Endothelial cell of umbilical vein (primary cell): ENCODE measurements around the gene ABTB1. TPM values are rescaled to one million over a fixed set of nuclear protein-coding genes. Genes with fewer than 3 reads are reported as not detected.

Experiments used
- BruUV-seq: library from RNA; stranded (reverse); fragments of 400-500 nt; replicated peaks from 2 replicates; lab custom pipeline; 2021; lab: Mats Ljungman, UMichigan
- CTCF ChIA-PET: fragments of 300-600, 350-600 bp; sonication (Branson Sonifier 250); formaldehyde crosslinking; loops from one replicate; lab custom pipeline; 2021; ENCODE audit warnings: antibody characterized with exemption, inconsistent platforms; lab: Charles Lee
- POLR2A ChIA-PET: fragments of 300-600, 350-600 bp; sonication (Branson Sonifier 250); formaldehyde crosslinking; loops from one replicate; lab custom pipeline; 2021; ENCODE audit warnings: antibody characterized with exemption, inconsistent platforms; lab: Charles Lee
- DNase-seq: peaks from one replicate; pipeline ENCODE4 v3.0.0-alpha.2; 2011; ENCODE audit warnings: low read depth, low spot score
- FAIRE-seq: peaks from 2 replicates; lab custom pipeline; 2011; peaks lifted over from hg19 to GRCh38; lab: Jason Lieb, UNC
- H2AFZ ChIP-seq: 2 replicates; pipeline ENCODE4 v1.6.0; 2012; ENCODE audit warnings: low read depth, low read length, control low read depth, inconsistent platforms
- H3K27ac ChIP-seq: 2 replicates; pipeline ENCODE4 v1.5.1; 2011; ENCODE audit warnings: low read depth, mild to moderate bottlenecking, control low read depth, low read length, moderate library complexity; ENCODE audit not compliant: insufficient read depth
- H3K27me3 ChIP-seq, 2 experiments: 2 replicates each; pipeline versions ENCODE4 v1.6.0 to v1.6.1; 2011; ENCODE audit warnings: low read length in 2 of 2, mixed read lengths in 1 of 2; ENCODE audit not compliant: control insufficient read depth in 2 of 2, insufficient read depth in 2 of 2
- H3K36me3 ChIP-seq, 2 experiments: 2 replicates in 1 of 2; 3 replicates in 1 of 2; pipeline ENCODE4 v1.5.1; 2011; ENCODE audit warnings: low read length in 2 of 2, mild to moderate bottlenecking in 1 of 2, moderate library complexity in 1 of 2; ENCODE audit not compliant: control insufficient read depth in 2 of 2, insufficient read depth in 2 of 2; ENCODE audit errors: extremely low read depth in 1 of 2
- H3K4me1 ChIP-seq: 3 replicates; pipeline ENCODE4 v1.5.1; 2011; ENCODE audit warnings: mild to moderate bottlenecking, low read length; ENCODE audit not compliant: control insufficient read depth, insufficient read depth; ENCODE audit errors: extremely low read depth
- H3K4me2 ChIP-seq: 2 replicates; pipeline ENCODE4 v1.6.1; 2011; ENCODE audit warnings: low read length, control low read depth, mixed read lengths; ENCODE audit not compliant: insufficient read depth
- H3K4me3 ChIP-seq, 3 experiments: fragments of 200-600 bp in 1 of 3; sonication (generic), shearing (Covaris generic) in 1 of 3; replicated peaks in 1 of 3; 2 replicates each; pipeline ENCODE4 v1.5.1; 2011 to 2016; ENCODE audit warnings: control low read depth in 3 of 3, low read length in 3 of 3, mild to moderate bottlenecking in 2 of 3, inconsistent platforms in 1 of 3, low read depth in 1 of 3, moderate library complexity in 1 of 3; ENCODE audit not compliant: insufficient read depth in 1 of 3
- H3K79me2 ChIP-seq: 2 replicates; pipeline ENCODE4 v1.6.0; 2012; ENCODE audit warnings: low read length, inconsistent platforms; ENCODE audit not compliant: control insufficient read depth, insufficient read depth
- H3K9ac ChIP-seq: replicated peaks from 2 replicates; pipeline ENCODE3; 2011; ENCODE audit warnings: low read length, control low read depth; ENCODE audit not compliant: insufficient read depth; ENCODE audit errors: extremely low read depth
- H3K9me1 ChIP-seq: replicated peaks from 3 replicates; pipeline ENCODE4 v1.6.0; 2011; ENCODE audit warnings: mild to moderate bottlenecking, low read length; ENCODE audit not compliant: control insufficient read depth, insufficient read depth; ENCODE audit errors: extremely low read depth
- H3K9me3 ChIP-seq: replicated peaks from 2 replicates; pipeline ENCODE4 v1.5.1; 2012; ENCODE audit warnings: low read length, inconsistent platforms; ENCODE audit not compliant: control insufficient read depth, insufficient read depth
- H4K20me1 ChIP-seq: replicated peaks from 2 replicates; pipeline ENCODE3; 2011; ENCODE audit warnings: mild to moderate bottlenecking, low read length; ENCODE audit not compliant: control insufficient read depth, insufficient read depth; ENCODE audit errors: extremely low read depth
- FOS ChIP-seq: IDR thresholded peaks from 2 replicates; pipeline ENCODE4 v1.6.1; 2011; ENCODE audit warnings: mild to moderate bottlenecking, low read length, moderate library complexity, borderline replicate concordance; ENCODE audit not compliant: insufficient read depth
- MYC ChIP-seq: IDR thresholded peaks from one replicate; pipeline ENCODE4 v1.6.1; 2011; ENCODE audit warnings: mild to moderate bottlenecking, low read depth, low read length
- POLR2A ChIP-seq: IDR thresholded peaks from 2 replicates; pipeline ENCODE4 v1.6.1; 2012; ENCODE audit warnings: low read depth, mild to moderate bottlenecking, control low read depth, low read length
- POLR2AphosphoS5 ChIP-seq: IDR thresholded peaks from 2 replicates; pipeline ENCODE4 v1.6.1; 2012; ENCODE audit warnings: low read depth, mild to moderate bottlenecking, control low read depth, low read length, moderate library complexity; ENCODE audit not compliant: insufficient read depth
- dilution Hi-C: fragments of 300-500 bp; cut with MboI; formaldehyde crosslinking; loops from one replicate; pipeline ENCODE4 v1.15.0; 2019; ENCODE audit warnings: low sequenced_read_pairs; ENCODE audit not compliant: extremely low pct_ligation_motif_present
- intact Hi-C: fragments of 100-400 bp; cut with micrococcal nuclease; formaldehyde crosslinking; loops from one replicate; pipeline ENCODE4 v1.10.0; 2022
- polyA plus RNA-seq, 4 experiments: library from polyadenylated mRNA; depleted of rRNA in 3 of 4; stranded (reverse) in 3 of 4; unstranded in 1 of 4; fragments of >200 nt; gene quantifications; 2 replicates each; pipeline versions ENCODE4 v1.2.1 to v1.2.3, GENCODE V29; 2011 to 2012; ENCODE audit warnings: missing spikeins in 1 of 4
- total RNA-seq: library from RNA; stranded (reverse); gene quantifications from 2 replicates; pipeline ENCODE4 v1.2.3, GENCODE V29; 2021
- TF ChIP-seq, protein P1 (sequence below), 2 donors: IDR thresholded peaks; 1 replicate in 1 of 2; 2 replicates in 1 of 2; pipeline ENCODE4 v1.5.1; 2011; ENCODE audit warnings: low read length in 2 of 2, mild to moderate bottlenecking in 2 of 2, moderate library complexity in 2 of 2, control low read depth in 1 of 2, inconsistent platforms in 1 of 2, low read depth in 1 of 2; ENCODE audit not compliant: insufficient read depth in 1 of 2; ENCODE audit errors: extremely low read depth in 1 of 2

ABTB1 gene
- total and polyA plus RNA-seq, 2 donors (not counting 3 experiments of a cell fraction or from before 2014, with no cell fraction given) = 15.2 to 25.1 TPM

DNA sequence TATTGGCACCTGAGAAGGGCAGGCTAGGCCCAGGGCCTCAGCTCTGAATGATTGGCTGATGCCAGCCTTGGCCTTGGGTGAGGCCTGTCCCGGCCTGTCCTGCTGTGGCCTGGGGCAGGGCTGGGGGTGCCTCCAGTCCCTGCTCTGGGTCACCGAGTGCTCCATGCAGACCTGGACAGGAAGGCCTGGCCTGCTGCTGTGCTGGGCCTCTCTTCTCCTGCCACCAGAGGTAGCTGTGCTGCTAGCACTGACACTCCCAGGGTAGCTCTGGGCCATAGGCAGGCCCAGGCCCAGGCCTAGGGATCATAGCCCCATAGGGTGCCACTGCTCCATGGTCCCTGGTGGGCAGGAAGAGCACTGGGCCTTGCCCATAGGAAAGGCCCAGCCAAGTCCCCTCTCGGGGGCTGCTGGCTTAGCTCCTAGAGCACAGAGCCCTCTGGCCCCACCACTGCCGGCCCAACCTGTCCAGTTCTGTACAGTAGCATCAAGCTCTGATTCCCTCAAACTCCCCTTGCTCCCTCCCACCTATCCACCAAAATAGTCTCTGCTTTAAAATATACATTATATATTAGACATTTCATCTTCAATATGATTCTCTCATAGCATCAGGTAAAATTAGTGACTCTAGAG is 18.2 kb downstream of the ABTB1 start:
- no peak for FAIRE-seq
- TF ChIP-seq, protein P1, sequence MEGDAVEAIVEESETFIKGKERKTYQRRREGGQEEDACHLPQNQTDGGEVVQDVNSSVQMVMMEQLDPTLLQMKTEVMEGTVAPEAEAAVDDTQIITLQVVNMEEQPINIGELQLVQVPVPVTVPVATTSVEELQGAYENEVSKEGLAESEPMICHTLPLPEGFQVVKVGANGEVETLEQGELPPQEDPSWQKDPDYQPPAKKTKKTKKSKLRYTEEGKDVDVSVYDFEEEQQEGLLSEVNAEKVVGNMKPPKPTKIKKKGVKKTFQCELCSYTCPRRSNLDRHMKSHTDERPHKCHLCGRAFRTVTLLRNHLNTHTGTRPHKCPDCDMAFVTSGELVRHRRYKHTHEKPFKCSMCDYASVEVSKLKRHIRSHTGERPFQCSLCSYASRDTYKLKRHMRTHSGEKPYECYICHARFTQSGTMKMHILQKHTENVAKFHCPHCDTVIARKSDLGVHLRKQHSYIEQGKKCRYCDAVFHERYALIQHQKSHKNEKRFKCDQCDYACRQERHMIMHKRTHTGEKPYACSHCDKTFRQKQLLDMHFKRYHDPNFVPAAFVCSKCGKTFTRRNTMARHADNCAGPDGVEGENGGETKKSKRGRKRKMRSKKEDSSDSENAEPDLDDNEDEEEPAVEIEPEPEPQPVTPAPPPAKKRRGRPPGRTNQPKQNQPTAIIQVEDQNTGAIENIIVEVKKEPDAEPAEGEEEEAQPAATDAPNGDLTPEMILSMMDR (IDR thresholded peaks at IDR 0.05; ENCODE audit: extremely low read depth in 1 of 2, insufficient read depth in 1 of 2, low read depth in 1 of 2, low read length in 2 of 2) = peak; percentile 47 to 87
- TF ChIP-seq MYC (no peak), FOS (no peak), POLR2A (no peak), POLR2AphosphoS5 (peak; percentile 35)
- BruUV-seq = no TSS peak
- Histone ChIP-seq H4K20me1 (no peaks in the 10 kb centered on the region), H3K4me3 (no peak overlapping the region), H3K27me3 (no peaks in the 10 kb centered on the region), H2AFZ (no peak overlapping the region), H3K4me2 (no peak overlapping the region), H3K9me3 (no peaks in the 10 kb centered on the region), H3K9ac (no peak overlapping the region), H3K36me3 (peaks cover 2 to 3% of the 10 kb centered on the region in 2 experiments), H3K27ac (no peak overlapping the region), H3K79me2 (no peaks in the 10 kb centered on the region), H3K9me1 (no peaks in the 10 kb centered on the region), H3K4me1 (no peaks in the 10 kb centered on the region)
- intact Hi-C loops (loop anchor here (1.0 to 10.0 kb wide), 2 partner anchors 140 to 284 kb away; no protein-coding TSS in a partner anchor), dilution Hi-C loops (no loop called here)
- DNase-seq = peak; percentile 48
- CTCF ChIA-PET = interaction anchor here (0.6 to 2.6 kb wide), 25 partner anchors 9 to 432 kb away, joined by 3 to 33 read pairs (median 4); partner anchors contain the start of genes MGLL, RUVBL1, SEC61A1 and TPRA1
- POLR2A ChIA-PET = no interaction called here
